GM18951 (cell line): ENCODE data around the gene BAIAP2L1.

Source experiments
- POLR2A ChIP-seq: IDR thresholded peaks from 4 replicates; pipeline ENCODE4 v1.6.1; 2011; ENCODE audit warnings: mild to moderate bottlenecking; ENCODE audit not compliant: insufficient read length, insufficient read depth; ENCODE audit errors: extremely low read depth
- in situ Hi-C: fragments of 300-500 bp; cut with MboI; formaldehyde crosslinking; loops from one replicate; pipeline ENCODE4 v1.12.0; 2022; ENCODE audit warnings: low sequenced_read_pairs, mixed read lengths, inconsistent platforms; ENCODE audit not compliant: unreplicated experiment

The BAIAP2L1 gene

DNA sequence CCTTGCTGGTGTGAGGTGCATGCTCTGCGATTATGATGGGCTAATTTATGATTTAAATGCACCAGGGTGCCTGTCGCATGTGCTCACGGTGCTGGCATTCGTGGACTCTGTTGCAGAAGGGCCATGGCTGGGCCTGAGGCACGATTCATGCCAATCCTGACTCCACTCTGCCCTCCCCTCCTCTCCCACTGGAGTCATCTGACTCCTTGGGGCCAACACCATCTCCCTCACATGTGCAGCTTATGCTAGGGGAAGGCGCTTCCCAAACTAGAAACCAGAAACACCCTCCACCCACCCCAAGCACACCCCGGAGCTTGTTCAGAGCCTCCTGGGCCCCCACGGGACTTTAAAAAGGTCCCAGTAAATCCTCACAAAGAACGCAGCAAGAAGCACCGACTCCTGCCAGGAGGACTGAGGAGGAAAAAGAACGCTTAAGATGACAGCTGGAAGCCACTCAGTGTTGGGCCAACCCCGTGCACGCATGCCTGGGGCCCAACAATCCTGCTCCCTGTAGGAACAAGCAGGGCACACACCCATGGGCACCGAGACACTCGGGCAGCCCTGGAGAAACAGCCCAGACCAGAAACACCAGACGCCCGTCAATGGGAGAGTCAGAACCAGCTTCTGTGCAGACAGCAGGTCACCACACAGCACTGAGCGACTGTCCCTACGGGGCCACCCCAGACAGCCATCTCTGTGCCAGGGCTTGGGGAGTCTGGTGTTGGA, 105.3 kb downstream of the BAIAP2L1 start:
- no peak for TF ChIP-seq POLR2A
- in situ Hi-C loops = no loop called here

DNA sequence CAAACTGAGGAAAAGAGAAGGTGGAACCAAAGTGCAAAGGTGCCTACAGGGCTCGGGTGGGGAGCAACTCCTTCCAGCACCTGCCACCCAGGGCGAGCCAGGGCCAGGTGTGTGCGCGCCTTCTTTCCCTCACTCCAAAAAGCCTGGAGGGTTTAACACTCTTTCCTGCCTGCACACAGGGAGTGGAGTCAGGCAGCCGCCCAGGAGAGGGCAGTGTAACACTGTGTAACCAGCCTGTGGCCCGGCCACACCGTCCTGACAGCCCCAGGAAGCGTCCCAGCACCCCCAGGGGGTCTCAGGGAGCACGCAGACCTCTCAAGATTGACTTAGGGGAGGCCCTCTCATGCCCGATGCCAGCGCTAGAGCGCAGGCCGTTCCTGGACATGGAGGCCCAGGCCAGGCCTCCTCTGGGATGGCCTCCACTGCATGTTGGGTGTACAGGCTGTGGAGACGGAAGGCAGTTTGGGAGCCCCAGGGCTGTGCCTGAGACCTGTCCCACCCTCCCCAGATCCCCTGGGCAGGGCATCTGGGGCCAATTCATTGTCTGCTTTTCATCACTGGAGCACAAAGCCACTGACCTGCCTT, 106.0 kb downstream of the BAIAP2L1 start:
- no peak for TF ChIP-seq POLR2A
- in situ Hi-C loops = no loop called here

DNA sequence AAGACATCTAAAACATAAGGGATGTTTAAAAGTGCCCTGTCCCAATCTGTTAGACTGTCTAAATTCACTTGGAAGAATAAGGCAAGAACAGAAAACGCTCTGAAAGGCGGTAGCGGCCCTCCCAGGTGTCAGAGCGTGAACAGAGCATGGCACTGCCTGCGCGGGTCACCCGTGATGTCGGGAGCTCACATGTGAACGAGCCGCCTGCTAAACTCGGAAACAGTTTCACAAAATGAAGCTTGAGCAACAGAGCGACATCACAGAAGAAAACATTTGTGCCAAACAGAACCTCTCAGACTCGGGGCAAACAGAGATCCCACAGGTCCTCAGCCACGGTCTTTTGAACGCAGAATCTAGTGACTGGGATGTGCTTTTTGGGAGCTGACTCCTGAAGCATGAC, 106.6 kb downstream of the BAIAP2L1 start:
- TF ChIP-seq POLR2A = no peak
- in situ Hi-C loops = no loop called here

DNA sequence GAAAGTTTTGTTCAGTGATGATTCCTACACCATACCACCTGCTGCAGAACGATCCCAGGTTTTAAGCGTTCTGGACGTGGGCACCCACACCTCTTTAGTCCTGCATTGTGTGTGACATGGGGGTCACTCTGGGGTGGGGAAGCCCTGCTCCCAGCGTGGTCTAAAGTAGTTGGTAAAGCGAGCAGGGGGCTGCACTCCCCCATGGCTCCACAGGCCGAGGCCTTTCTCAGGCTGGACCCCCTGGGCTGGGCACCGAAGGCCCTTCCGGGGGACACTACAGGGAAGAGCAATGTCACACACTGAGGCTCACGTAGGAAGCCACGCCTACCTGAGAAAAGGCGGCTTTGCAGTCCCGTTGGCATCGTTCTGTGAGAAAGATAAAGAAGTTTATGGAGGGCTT, 107.1 kb downstream of the BAIAP2L1 start:
- TF ChIP-seq POLR2A = no peak
- in situ Hi-C loops = no loop called here

DNA sequence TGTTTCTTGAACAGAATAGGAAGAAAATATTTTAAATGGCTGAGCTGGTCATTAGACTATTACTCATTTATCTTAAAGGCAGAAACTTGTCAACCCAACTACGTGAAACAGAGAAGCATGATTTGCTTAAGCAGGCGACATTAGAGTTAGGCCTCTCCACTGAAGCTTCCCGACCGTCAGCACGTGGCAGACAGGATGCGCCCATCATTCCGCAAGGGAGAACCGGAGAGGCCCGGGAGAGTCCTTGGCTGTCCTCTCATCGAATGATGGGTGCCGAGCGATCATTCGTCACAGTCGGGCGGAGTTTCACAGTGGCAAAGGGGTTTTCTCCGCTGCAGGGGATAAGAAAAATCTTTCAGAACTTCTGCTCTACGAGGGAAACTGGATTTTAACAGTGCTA, 107.6 kb downstream of the BAIAP2L1 start:
- in situ Hi-C loops = no loop called here
- TF ChIP-seq POLR2A = no peak

DNA sequence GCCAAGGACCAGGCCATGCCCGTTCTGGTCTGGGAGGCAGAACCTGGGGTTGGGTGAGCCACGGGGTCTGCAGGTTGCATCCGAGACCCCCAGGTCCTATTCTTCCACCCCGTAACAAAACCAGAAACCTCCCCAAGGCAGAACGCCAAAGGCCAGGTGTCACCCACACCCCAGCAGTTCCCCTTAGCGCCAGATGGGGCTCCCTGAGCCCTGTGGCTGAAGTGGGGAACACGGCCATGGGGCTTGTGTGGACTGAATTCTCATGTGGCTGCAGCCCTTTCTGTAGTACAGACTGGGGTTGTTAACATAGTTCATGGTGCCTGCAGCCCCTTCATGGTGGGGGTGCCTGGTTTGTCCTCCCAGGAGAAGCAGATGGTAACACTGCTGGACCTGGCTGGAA, 109.2 kb downstream of the BAIAP2L1 start:
- TF ChIP-seq POLR2A = no peak
- in situ Hi-C loops = no loop called here

DNA sequence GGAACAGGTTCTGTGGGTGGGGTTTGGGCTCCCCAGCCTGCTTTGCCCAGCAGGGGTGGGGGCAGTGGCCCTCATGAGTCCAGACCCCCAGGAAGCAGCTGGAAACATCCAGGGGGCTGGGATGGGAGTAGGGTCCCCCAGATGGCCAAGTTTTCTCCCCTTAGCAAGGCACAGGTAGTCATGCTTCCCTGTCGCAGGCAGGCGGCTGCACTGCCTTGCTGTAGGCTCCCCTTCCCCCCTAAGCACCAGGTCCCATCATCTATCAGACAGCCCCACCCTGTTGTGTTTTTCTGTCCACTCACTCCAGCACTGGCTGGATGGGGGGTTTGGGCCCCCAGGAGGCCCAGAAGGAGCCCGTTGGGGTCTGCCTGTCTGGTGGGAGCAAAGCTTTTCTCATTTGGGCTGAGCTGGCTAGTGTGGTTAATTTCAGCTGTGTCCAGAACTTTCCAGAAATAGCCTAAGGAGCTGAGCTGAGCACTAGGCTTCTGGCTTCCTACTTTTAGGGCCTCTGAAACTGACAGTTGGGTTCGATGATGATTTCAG, 111.5 kb downstream of the BAIAP2L1 start:
- in situ Hi-C loops = no loop called here
- no peak for TF ChIP-seq POLR2A

DNA sequence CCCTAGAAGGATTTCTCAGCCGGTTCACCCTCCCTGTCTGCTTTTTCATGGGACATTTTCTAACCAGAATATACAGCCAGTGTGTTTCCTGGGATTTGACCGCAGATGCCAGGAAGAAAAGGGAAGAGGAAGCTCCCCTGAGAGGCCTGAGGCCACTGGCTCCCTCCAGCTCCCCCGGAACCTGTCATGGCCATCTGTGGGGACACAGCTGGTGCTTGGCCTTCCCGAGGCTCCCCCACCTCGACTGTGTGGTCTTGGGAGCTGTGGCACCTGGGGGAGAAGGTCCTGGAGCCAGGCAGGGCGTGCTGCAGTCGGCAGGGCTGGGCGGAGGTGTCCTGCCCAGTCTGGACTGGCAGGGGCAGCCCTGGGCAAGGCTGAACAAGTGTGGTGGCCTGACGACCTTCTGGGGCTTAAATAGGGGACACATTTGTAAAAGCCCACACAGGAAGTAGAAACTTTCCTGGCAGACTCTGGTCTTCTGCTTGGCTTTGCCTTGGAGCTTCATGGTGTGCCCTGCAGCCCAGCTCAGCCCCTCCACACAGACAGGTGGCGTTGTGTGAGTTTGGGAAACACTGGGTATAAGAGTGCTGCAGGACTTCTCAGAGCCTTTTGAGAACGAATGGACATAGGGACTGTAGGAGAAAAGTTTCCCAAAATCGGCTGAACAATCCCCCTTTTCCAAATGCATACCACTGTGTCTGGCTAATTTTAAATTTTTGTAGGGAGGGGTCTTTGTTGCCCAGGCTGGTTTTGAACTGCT, 112.6 kb downstream of the BAIAP2L1 start:
- in situ Hi-C loops = no loop called here

DNA sequence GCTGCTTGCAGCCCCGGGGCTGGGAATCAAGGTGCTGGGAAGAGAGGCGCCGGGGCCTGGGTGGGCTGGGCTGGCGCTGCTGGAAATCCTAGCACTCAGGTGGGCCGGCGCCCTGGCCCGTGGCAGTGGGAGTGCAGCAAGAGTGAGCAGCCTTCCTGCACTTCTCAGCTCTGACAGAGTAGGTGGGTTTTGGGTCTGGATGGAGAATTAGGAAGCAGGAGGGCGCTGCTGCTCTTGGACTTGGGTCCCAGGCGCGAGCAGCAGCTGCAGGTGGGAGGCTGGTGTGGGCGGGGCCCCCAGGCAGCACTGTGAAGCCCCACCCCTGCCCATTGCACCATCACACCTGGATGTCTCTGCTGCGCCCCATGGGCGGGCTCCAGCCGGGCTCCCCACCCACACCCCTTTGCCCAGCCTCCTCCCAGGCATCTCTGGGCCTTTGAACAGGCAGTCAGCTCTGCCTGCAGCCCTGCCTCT, 113.4 kb downstream of the BAIAP2L1 start:
- in situ Hi-C loops = no loop called here
- no peak for TF ChIP-seq POLR2A

More for the DNA sequence above, 112.6 kb downstream of the BAIAP2L1 start:
- TF ChIP-seq POLR2A = no peak

DNA sequence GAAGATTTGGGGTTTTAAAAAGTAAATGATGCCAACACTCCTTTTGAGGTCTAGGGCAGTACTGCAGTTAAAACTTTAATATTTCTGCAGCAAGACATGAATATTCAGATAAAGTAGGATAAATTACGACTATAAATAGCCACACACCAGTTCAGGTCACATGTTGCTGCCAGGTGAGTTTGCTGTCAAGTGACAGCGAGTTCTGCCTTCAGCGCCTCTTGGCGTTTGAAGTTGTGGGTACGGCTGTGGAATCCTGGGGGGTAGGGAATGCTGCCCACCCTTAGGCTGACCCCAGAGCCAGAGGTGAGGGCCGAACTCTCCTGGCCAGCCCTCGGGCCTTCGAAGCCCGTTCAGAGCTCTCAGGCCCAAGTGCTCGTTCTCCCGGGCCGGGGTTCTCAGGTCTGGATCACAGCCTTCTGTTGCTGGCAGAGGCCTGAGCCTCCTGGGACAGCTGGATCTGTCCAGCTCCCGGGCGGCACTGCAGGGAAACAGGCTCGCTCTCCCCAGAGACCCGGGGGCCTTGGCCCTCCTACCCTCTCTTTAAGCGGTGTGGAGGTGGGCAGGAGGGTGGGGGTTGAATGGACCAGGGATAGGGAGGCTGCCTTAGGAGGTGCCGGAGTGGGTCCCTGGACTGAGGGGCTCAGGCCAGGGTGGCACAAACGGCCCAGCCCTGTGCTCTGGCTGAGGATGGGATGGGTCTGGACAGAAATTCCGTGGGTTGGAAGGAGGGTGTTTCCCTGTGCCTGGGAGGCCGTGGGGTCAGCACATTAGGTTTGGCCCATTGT, 114.0 kb downstream of the BAIAP2L1 start:
- in situ Hi-C loops = no loop called here
- TF ChIP-seq POLR2A = no peak

DNA sequence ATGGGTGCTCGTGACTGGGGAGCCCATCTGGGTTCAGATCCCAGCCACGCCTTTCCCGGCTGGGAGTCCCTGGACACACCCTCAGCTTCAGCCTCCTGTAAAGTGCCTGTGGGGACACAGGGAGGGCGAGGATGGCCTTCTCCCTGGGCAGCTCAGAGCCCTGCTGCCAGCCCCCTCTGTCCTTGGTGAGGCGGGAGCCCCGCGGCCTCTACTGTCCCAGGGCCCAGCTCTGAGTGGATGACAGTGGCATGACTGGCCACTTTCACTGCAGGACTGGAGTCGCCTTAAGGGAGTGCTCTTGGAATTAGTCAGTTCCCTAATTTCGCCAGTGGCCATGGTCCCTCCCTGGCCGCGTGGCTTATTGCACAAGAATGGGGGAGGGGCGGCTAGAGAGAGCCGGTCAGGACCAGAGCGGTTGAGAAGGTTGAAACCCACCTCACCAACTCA, 114.8 kb downstream of the BAIAP2L1 start:
- TF ChIP-seq POLR2A = no peak
- in situ Hi-C loops = no loop called here

DNA sequence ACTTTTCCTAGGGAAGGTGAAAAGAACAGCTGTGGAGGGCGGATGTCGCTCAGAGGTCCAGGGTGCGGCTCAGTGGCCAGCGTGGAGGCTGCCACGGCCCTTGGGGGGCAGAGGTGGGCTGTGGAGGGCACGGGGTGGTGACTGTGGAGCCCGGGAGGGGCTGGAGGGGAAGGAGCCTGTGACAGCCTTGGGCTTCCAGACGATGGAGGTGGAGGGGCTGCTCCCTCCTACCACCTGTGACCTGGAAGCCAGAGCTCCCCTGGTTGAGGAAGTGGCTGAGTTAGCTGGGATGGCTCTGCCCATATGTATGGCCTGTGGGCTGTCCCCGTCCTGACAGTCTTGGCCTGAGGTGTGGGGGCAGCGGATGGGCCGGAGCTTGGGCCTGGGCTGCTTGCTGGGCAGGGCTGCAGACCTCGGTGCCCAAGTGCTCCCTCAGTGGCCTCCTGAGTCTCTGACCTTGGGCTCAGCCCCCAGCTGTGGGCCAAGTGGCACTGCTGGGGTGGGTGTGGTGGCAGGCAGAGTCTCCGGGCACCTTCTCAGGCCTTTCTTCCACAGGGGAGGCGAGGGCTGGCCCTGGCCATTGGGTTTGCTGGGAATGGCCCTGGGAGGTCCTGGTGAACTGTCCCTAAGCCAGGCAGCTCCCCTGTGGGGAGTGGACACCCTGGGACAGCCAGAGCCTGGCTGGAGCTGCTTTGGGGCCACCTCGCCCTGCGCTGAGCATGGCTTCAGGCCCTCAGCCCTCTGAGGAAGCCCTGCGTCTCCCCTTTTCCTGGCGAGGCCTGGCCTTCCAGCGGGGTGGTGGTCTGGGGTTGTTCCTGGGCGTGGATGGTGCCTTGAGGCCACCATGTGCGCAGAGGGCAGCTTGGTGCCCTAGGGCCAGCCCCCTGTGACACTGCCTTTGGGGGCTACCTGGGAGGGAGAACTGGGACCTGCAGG, 115.5 kb downstream of the BAIAP2L1 start:
- TF ChIP-seq POLR2A = no peak
- in situ Hi-C loops = no loop called here
